Activated naive CD8-positive, alpha-beta T cell (primary cell): ENCODE results near the gene DNASE1L2.
"Not testable (repeated sequence)": the region's sequence is repeated elsewhere in the genome, so short reads cannot be mapped to it uniquely, and the experiment has no call there.

Experiments
- H3K27ac Mint-ChIP-seq: one replicate; pipeline ENCODE4 v1.8.0; 2021; ENCODE audit warnings: mixed read lengths
- H3K27me3 Mint-ChIP-seq: one replicate; pipeline ENCODE4 v1.8.0; 2021; ENCODE audit warnings: mixed read lengths
- H3K36me3 Mint-ChIP-seq: one replicate; pipeline ENCODE4 v1.8.0; 2021; ENCODE audit warnings: mixed read lengths
- H3K4me1 Mint-ChIP-seq: one replicate; pipeline ENCODE4 v1.8.0; 2021; ENCODE audit warnings: low read depth, mixed read lengths
- H3K4me3 Mint-ChIP-seq: one replicate; pipeline ENCODE4 v1.8.0; 2021; ENCODE audit warnings: mild to moderate bottlenecking, mixed read lengths
- H3K9me3 Mint-ChIP-seq: one replicate; pipeline ENCODE4 v1.8.0; 2021; ENCODE audit warnings: low read depth, mixed read lengths

The DNASE1L2 gene

DNA sequence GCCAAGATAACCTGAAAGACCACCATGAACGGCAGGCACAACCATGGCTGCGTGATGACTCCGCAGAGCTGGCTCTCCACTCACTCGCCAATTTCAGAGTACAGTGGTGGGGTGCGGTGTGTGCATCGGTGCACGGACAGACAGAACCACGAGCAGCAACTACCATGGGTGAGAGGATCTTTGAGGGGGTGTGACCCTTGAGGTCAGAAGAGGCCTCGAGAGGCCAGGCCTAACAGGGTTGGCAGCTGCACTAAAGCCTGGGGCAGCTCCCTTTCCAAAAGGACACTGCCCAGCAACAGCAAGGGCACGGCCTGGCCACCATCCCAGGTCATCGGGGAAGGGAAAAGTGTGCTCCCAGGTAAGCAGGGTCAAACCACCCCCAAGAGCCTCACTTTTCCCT, 17.0 kb downstream of the DNASE1L2 start:
- Mint-ChIP-seq H3K4me1 (peaks cover 12% of the 10 kb centered on the region), H3K9me3 (no peaks in the 10 kb centered on the region), H3K27ac (peak overlapping the region; percentile 58), H3K4me3 (no peak overlapping the region), H3K36me3 (no peaks in the 10 kb centered on the region), H3K27me3 (no peaks in the 10 kb centered on the region)

GRCh38 chr16:2256531-2257140, 20.4 kb downstream of the DNASE1L2 start:
- Mint-ChIP-seq H3K4me1 (peaks cover 8% of the 10 kb centered on the region), H3K27me3 (no peaks in the 10 kb centered on the region), H3K27ac (peak overlapping the region; percentile 46), H3K36me3 (peaks cover 4% of the 10 kb centered on the region), H3K9me3 (no peaks in the 10 kb centered on the region), H3K4me3 (no peak overlapping the region)

- peaks cover 4% of the 10 kb centered on the region for H3K36me3 Mint-ChIP-seq
- H3K4me3 Mint-ChIP-seq = no peak overlapping the region
- H3K4me1 Mint-ChIP-seq = peaks cover 4% of the 10 kb centered on the region
- H3K27ac Mint-ChIP-seq = no peak overlapping the region
- no peaks in the 10 kb centered on the region for H3K27me3 Mint-ChIP-seq
- H3K9me3 Mint-ChIP-seq = no peaks in the 10 kb centered on the region
Observed at GRCh38 chr16:2257726-2258125, 21.5 kb downstream of the DNASE1L2 start.

GRCh38 chr16:2258530-2258929, 22.3 kb downstream of the DNASE1L2 start:
- H3K27me3 Mint-ChIP-seq, H3K9me3 Mint-ChIP-seq, H3K36me3 Mint-ChIP-seq, H3K27ac Mint-ChIP-seq, H3K4me1 Mint-ChIP-seq, H3K4me3 Mint-ChIP-seq: not testable (repeated sequence)

GRCh38 chr16:2260250-2260649, 24.0 kb downstream of the DNASE1L2 start:
- H3K27me3 Mint-ChIP-seq = no peaks in the 10 kb centered on the region
- peaks cover 4% of the 10 kb centered on the region for H3K36me3 Mint-ChIP-seq
- H3K9me3 Mint-ChIP-seq = no peaks in the 10 kb centered on the region

DNA sequence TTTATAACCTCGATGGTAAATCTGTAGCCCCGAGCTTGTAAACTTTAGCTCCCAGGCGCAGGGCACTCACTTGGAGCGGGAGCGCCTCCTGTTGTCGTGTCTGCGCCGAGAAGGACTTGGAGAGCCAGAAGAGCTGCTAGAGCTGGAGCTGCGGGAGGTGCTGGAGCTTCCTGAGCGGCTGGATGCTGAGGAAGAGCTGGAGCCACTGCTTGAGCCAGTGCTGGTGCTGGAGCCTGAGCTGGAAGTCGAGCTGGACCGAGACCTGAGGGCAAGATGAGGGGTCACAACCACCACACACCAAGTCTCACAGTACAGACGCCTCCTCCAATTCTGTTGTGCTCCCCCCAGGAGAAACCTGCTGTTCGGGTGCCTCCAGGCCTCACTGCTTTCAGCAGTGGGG, 26.8 kb downstream of the DNASE1L2 start:
- H3K27me3 Mint-ChIP-seq, H3K36me3 Mint-ChIP-seq, H3K9me3 Mint-ChIP-seq, H3K4me3 Mint-ChIP-seq: not testable (repeated sequence)
- H3K4me1 Mint-ChIP-seq = peaks cover 25% of the 10 kb centered on the region
- H3K27ac Mint-ChIP-seq = peak overlapping the region; percentile 28

More at GRCh38 chr16:2260250-2260649, 24.0 kb downstream of the DNASE1L2 start:
- no peak overlapping the region for H3K4me3 Mint-ChIP-seq
- H3K27ac Mint-ChIP-seq = no peak overlapping the region
- peaks cover 11% of the 10 kb centered on the region for H3K4me1 Mint-ChIP-seq

- H3K36me3 Mint-ChIP-seq, H3K9me3 Mint-ChIP-seq, H3K27me3 Mint-ChIP-seq: not testable (repeated sequence)
- Mint-ChIP-seq H3K4me3 (peak overlapping the region; percentile 93), H3K4me1 (peaks cover 35% of the 10 kb centered on the region), H3K27ac (peak overlapping the region; percentile 93)
Observed at GRCh38 chr16:2266887-2267286, 30.6 kb downstream of the DNASE1L2 start.

DNA sequence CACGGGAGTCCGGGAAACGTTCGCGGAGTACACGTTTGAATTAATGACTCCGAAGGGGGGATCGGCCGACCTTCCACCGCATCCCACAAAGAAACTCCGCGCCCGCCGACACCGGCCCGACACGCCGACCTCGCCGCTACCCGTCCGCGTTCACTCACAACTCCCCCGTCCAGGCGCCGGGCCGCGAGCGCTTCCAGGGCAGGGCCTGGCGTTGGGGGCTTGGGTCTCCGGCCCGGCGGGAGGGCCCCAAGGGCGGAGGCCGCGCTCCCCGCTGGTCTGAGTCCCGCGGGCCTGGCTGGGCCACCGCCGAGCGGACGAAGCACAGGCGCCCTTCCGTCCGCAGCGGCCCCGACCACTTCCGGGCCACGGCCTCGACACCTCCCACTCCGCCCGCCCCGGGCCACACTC, 31.3 kb downstream of the DNASE1L2 start:
- H3K9me3 Mint-ChIP-seq, H3K36me3 Mint-ChIP-seq, H3K27me3 Mint-ChIP-seq: not testable (repeated sequence)
- Mint-ChIP-seq H3K4me3 (peak overlapping the region; percentile 93), H3K27ac (peak overlapping the region; percentile 96), H3K4me1 (peaks cover 35% of the 10 kb centered on the region)

- H3K9me3 Mint-ChIP-seq = no peaks in the 10 kb centered on the region
- H3K27ac Mint-ChIP-seq = peak within 1 kb of the TSS; percentile 96
- H3K4me1 Mint-ChIP-seq = peaks cover 32% of the 10 kb centered on the region
- H3K36me3 Mint-ChIP-seq = peaks cover 3% of the 10 kb centered on the region
- peak within 1 kb of the TSS; percentile 93 for H3K4me3 Mint-ChIP-seq
- H3K27me3 Mint-ChIP-seq = no peaks in the 10 kb centered on the region
Observed at GRCh38 chr16:2267913-2268666, 31.8 kb downstream of the DNASE1L2 start, which contains the start of gene RNPS1. Gene RNPS1 (minus strand): TSS chr16:2268126. CDS start chr16:2264643, 3,483 bp downstream.

DNA sequence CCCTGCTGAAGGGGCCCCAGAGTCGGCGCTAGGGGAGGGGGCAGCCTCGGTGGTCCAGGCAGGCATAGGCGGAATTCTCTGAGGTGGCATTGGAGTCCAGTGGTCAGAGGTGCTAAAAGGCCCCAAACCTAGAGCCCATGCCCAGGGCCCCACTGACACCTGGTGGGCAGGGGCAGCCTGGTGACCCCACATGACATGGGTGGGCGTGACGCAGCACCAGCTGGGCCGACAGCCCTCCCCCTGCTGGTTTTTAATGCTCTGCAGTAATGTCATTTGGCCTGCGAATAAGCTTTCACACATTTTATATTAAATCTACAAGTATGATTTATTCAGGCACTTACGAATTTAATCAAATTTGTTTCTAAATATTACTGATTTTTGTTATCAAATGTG, 33.8 kb downstream of the DNASE1L2 start:
- Mint-ChIP-seq H3K4me3 (peak overlapping the region; percentile 93), H3K4me1 (peaks cover 25% of the 10 kb centered on the region), H3K27ac (no peak overlapping the region), H3K27me3 (no peaks in the 10 kb centered on the region), H3K9me3 (no peaks in the 10 kb centered on the region), H3K36me3 (peaks cover 3% of the 10 kb centered on the region)

DNA sequence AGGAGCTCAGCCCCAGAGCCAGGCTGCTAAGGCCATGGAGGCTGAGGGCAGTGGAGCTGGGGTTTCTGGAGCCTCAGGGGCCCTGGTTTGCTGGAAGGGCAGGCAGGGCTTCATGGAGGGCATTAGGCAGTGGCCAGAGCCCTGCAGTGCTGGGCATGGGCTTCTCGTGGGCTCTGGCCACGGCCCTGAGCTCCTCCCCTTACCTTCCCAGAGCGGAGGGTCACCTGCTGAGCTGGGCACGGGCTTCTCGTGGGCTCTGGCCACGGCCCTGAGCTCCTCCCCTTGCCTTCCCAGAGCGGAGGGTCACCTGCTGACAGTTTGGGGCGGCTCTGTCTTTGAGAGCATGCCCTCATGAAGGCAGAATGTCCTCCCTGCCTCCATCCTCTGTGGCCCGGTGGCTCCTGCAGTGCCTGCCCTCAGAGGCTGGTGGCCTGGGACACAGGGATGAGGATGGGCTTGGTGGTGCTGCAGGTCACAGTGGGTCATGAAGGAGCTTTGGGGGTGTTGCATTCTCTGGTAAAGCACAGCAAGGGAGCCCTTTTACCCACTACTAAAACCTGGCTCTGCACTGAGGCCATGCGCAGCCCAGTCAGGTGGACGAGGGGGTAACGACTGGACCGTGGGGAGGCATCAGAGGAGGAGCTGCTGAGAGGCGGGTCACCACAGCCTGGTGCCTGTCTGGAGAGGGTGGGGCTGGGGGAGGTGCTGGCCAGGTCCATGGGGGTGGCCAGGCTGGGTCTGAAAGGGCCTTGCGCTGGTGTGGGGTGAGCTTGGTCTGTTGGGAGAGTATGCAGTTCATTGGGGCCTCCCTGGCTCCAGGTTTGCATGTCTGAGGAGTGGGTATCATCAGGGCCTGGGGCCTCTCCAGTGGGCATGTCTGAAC, 34.6 kb downstream of the DNASE1L2 start:
- Mint-ChIP-seq H3K9me3 (no peaks in the 10 kb centered on the region), H3K27ac (no peak overlapping the region), H3K27me3 (no peaks in the 10 kb centered on the region), H3K36me3 (peaks cover 3% of the 10 kb centered on the region), H3K4me1 (peaks cover 21% of the 10 kb centered on the region), H3K4me3 (no peak overlapping the region)

- Mint-ChIP-seq H3K4me1 (peaks cover 11% of the 10 kb centered on the region), H3K9me3 (no peaks in the 10 kb centered on the region), H3K4me3 (no peak overlapping the region), H3K27ac (no peak overlapping the region), H3K36me3 (peaks cover under 1% of the 10 kb centered on the region), H3K27me3 (no peaks in the 10 kb centered on the region)
Observed at GRCh38 chr16:2271848-2272461, 35.7 kb downstream of the DNASE1L2 start.

DNA sequence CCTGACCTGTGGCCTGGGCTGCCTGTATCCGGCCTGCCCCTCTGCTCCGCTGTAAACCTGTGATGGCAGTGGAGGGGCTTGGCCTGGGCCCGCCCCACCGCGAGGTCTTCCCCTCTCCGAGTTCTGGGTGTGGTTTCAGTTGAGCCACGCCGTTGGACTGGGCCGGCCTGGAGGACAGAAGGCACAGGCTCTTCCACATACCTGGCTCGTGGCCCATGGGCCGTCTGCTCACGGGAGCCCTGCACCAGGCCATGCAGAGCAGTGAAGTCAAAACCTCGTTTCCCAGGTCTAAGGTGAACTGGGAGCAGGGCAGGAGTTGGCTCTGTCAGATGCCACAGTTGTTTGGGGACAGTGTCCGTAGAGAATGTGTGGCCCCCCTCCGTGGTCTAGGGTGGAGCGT, 37.2 kb downstream of the DNASE1L2 start:
- Mint-ChIP-seq H3K4me3 (no peak overlapping the region), H3K36me3 (no peaks in the 10 kb centered on the region), H3K9me3 (no peaks in the 10 kb centered on the region), H3K27ac (no peak overlapping the region), H3K4me1 (peaks cover 8% of the 10 kb centered on the region), H3K27me3 (no peaks in the 10 kb centered on the region)

- no peaks in the 10 kb centered on the region for H3K36me3 Mint-ChIP-seq
- H3K9me3 Mint-ChIP-seq = no peaks in the 10 kb centered on the region
- no peak overlapping the region for H3K4me3 Mint-ChIP-seq
- no peak overlapping the region for H3K27ac Mint-ChIP-seq
- H3K27me3 Mint-ChIP-seq = no peaks in the 10 kb centered on the region
- H3K4me1 Mint-ChIP-seq = peaks cover 8% of the 10 kb centered on the region
Observed at GRCh38 chr16:2273931-2274330, 37.7 kb downstream of the DNASE1L2 start.
